ENCODE data around the gene ANKRD63. TPM values are rescaled to one million over a fixed set of nuclear protein-coding genes. Genes with fewer than 3 reads are reported as not detected.

ANKRD63 gene
- total and polyA plus RNA-seq, 2 of the 13 experiments (the other 11 are each of a cell fraction or from before 2014, with no cell fraction given) = not detected

DNA sequence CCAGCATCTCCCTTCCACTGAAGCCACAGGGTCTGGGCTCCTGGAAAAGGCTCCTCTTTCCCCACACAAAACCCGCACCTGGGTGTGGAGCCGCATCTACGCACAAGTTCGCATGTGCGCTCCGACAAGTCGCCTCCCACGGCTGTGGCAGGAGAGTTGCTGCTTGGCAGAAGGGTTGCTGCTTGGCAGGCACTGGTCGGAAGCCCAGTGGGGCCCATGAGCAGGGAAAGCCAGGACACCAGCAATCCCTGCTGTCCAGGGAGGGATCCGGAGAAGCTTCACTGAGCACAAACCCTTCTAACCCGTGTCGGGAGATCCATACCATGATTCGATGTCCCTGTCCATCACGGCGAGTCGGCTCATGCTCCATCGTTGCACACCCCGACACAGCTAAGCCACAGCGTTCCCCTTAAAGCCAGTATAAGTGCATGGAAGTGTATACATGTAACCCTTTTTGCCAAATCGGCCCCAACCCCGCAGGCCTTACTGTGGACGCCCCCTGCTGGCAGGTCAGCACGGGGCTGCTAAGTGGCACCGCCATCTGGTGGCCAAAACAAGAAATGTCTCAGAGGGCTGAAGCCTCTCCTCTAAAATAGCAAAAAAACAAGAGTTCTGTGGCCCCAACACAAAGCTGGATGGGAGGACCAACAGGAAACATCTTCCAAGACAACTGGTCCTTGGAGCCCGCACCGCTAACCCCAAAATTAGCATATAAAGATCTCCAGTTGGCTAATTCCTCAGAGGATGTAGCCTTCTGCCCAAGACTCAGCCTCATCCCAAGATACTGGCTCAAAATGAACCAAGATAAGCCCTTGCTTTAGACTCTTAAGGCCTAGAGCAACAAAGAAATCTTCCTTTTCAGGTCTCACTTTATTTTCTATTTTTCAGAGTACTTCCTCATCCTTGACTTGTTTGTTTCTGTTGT is 8.3 kb downstream of the ANKRD63 start (continued):
- TF ChIP-seq DR1 (CRISPR knock-in tag; IDR thresholded peaks at IDR 0.05) = no peak
- no peak for TF ChIP-seq ZFP37 (CRISPR knock-in tag; IDR thresholded peaks at IDR 0.05; ENCODE audit: borderline replicate concordance)
- no peak for TF ChIP-seq PRDM4 (CRISPR knock-in tag; IDR thresholded peaks at IDR 0.05; ENCODE audit: borderline replicate concordance)
- no peak for TF ChIP-seq POLR2AphosphoS5 (IDR thresholded peaks at IDR 0.05; ENCODE audit: low read depth, low read length)
- 0 out of 2 replicates have a peak, but pooled peaks have one; percentile 40 for TF ChIP-seq CC2D1A (CRISPR knock-in tag; IDR thresholded peaks at IDR 0.05)
- 0 out of 2 replicates have a peak, but pooled peaks have one; percentile 15 for TF ChIP-seq BCL6 (CRISPR knock-in tag; IDR thresholded peaks at IDR 0.05)
- no peak for TF ChIP-seq ASH2L (IDR thresholded peaks at IDR 0.05; ENCODE audit: insufficient read length, low read depth, low read length)
- TF ChIP-seq ZNF496 (CRISPR knock-in tag; IDR thresholded peaks at IDR 0.05; ENCODE audit: insufficient replicate concordance) = no peak
- TF ChIP-seq SIX1 (CRISPR knock-in tag; IDR thresholded peaks at IDR 0.05; ENCODE audit: borderline replicate concordance) = no peak
- peak; percentile 70; the same call in 1 of the 2 replicates for TF ChIP-seq ZNF362 (CRISPR knock-in tag; IDR thresholded peaks at IDR 0.05; ENCODE audit: borderline replicate concordance)
- TF ChIP-seq ZNF782 (CRISPR knock-in tag; IDR thresholded peaks at IDR 0.05; ENCODE audit: borderline replicate concordance) = no peak
- no peak; the same call in 1 of the 2 replicates for TF ChIP-seq NRL (CRISPR knock-in tag; IDR thresholded peaks at IDR 0.05; ENCODE audit: borderline replicate concordance)
- TF ChIP-seq HOXA3 (CRISPR knock-in tag; IDR thresholded peaks at IDR 0.05) = no peak
- TF ChIP-seq SRSF1 (optimal IDR thresholded peaks at IDR 0.05; ENCODE audit: low read depth, low read length) = no peak
- no peak for TF ChIP-seq KLF9 (CRISPR knock-in tag; IDR thresholded peaks at IDR 0.05; ENCODE audit: low read depth)
- TF ChIP-seq, protein P1, sequence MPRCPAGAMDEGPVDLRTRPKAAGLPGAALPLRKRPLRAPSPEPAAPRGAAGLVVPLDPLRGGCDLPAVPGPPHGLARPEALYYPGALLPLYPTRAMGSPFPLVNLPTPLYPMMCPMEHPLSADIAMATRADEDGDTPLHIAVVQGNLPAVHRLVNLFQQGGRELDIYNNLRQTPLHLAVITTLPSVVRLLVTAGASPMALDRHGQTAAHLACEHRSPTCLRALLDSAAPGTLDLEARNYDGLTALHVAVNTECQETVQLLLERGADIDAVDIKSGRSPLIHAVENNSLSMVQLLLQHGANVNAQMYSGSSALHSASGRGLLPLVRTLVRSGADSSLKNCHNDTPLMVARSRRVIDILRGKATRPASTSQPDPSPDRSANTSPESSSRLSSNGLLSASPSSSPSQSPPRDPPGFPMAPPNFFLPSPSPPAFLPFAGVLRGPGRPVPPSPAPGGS (CRISPR knock-in tag; IDR thresholded peaks at IDR 0.05) = no peak
- TF ChIP-seq, protein P2, sequence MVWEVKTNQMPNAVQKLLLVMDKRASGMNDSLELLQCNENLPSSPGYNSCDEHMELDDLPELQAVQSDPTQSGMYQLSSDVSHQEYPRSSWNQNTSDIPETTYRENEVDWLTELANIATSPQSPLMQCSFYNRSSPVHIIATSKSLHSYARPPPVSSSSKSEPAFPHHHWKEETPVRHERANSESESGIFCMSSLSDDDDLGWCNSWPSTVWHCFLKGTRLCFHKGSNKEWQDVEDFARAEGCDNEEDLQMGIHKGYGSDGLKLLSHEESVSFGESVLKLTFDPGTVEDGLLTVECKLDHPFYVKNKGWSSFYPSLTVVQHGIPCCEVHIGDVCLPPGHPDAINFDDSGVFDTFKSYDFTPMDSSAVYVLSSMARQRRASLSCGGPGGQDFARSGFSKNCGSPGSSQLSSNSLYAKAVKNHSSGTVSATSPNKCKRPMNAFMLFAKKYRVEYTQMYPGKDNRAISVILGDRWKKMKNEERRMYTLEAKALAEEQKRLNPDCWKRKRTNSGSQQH (CRISPR knock-in tag; IDR thresholded peaks at IDR 0.05; ENCODE audit: low read depth) = no peak
- no peak for TF ChIP-seq PLRG1 (conservative IDR thresholded peaks at IDR 0.05)
- TF ChIP-seq ZNF768 (CRISPR knock-in tag; IDR thresholded peaks at IDR 0.05) = 0 out of 2 replicates have a peak, but pooled peaks have one; percentile 30
- no peak for TF ChIP-seq PHB2 (IDR thresholded peaks at IDR 0.05; ENCODE audit: partially characterized antibody)
- no peak for TF ChIP-seq ZNF180 (CRISPR knock-in tag; IDR thresholded peaks at IDR 0.05; ENCODE audit: borderline replicate concordance, low read depth)
- no peak for TF ChIP-seq ZNF724P (CRISPR knock-in tag; IDR thresholded peaks at IDR 0.05; ENCODE audit: borderline replicate concordance)
- no peak for TF ChIP-seq ZNF775 (CRISPR knock-in tag; IDR thresholded peaks at IDR 0.05; ENCODE audit: borderline replicate concordance)
